Chondrocyte (in vitro differentiated cells): ENCODE data around the gene ASCC1. TPM values are rescaled to one million over a fixed set of nuclear protein-coding genes. Genes with fewer than 3 reads are reported as not detected.
"Not testable (repeated sequence)": the region's sequence is repeated elsewhere in the genome, so short reads cannot be mapped to it uniquely, and the experiment has no call there.

Experiments used
- DNase-seq: peaks from one replicate; pipeline ENCODE4 v3.0.0; 2021; ENCODE audit warnings: mixed read lengths, low spot score
- H3K27ac Mint-ChIP-seq: one replicate; pipeline ENCODE4 v1.8.0; 2021; ENCODE audit warnings: mild to moderate bottlenecking, moderate library complexity, mixed read lengths; ENCODE audit not compliant: unreplicated experiment
- H3K27me3 Mint-ChIP-seq: 2 replicates; pipeline ENCODE4 v1.8.0; 2021; ENCODE audit warnings: low read depth, mixed read lengths
- H3K36me3 Mint-ChIP-seq: 2 replicates; pipeline ENCODE4 v1.8.0; 2021; ENCODE audit warnings: low read depth, mixed read lengths
- H3K4me1 Mint-ChIP-seq: 2 replicates; pipeline ENCODE4 v1.8.0; 2021; ENCODE audit warnings: low read depth, mild to moderate bottlenecking, mixed read lengths
- H3K4me3 Mint-ChIP-seq: one replicate; pipeline ENCODE4 v1.8.0; 2021; ENCODE audit warnings: mild to moderate bottlenecking, moderate library complexity, mixed read lengths; ENCODE audit not compliant: unreplicated experiment
- H3K9me3 Mint-ChIP-seq: 2 replicates; pipeline ENCODE4 v1.8.0; 2021; ENCODE audit warnings: low read depth, mixed read lengths
- total RNA-seq: library from RNA; stranded (reverse); gene quantifications from 3 replicates; pipeline ENCODE4 v1.2.1, GENCODE V29; 2021
- TF ChIP-seq, protein P1 (sequence below): fragments of 200-600 bp; sonication (generic); IDR thresholded peaks from 2 replicates; pipeline ENCODE4 v1.5.0; 2021; ENCODE audit warnings: antibody characterized with exemption, mild to moderate bottlenecking, moderate library complexity

The ASCC1 gene
- total RNA-seq, 1 donor from 2014 or later = 36.8 TPM

DNA sequence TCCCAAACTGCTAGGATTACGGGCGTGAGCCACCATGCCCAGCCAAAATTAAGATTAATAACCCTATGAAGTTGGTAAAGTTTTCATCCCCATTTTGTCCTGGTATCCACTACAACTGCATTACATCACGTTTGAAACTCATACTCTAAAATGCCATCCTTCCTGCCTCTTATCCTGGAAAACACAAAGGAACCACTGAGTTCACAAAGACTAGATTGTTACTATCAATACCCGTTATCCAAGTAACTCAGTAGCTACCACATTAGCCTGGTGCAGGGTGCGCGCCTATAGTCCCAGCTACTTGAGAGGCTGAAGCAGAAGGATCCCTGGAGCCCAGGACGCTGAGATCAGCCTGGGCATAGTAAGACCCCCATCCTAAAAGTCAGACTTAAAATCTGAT, 63.8 kb downstream of the ASCC1 start:
- TF ChIP-seq, protein P1, sequence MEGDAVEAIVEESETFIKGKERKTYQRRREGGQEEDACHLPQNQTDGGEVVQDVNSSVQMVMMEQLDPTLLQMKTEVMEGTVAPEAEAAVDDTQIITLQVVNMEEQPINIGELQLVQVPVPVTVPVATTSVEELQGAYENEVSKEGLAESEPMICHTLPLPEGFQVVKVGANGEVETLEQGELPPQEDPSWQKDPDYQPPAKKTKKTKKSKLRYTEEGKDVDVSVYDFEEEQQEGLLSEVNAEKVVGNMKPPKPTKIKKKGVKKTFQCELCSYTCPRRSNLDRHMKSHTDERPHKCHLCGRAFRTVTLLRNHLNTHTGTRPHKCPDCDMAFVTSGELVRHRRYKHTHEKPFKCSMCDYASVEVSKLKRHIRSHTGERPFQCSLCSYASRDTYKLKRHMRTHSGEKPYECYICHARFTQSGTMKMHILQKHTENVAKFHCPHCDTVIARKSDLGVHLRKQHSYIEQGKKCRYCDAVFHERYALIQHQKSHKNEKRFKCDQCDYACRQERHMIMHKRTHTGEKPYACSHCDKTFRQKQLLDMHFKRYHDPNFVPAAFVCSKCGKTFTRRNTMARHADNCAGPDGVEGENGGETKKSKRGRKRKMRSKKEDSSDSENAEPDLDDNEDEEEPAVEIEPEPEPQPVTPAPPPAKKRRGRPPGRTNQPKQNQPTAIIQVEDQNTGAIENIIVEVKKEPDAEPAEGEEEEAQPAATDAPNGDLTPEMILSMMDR = no peak
- H3K27ac Mint-ChIP-seq = no peak overlapping the region
- no peaks in the 10 kb centered on the region for H3K9me3 Mint-ChIP-seq
- no peak for DNase-seq
- no peaks in the 10 kb centered on the region for H3K36me3 Mint-ChIP-seq
- peaks cover 3% of the 10 kb centered on the region for H3K4me1 Mint-ChIP-seq
- no peaks in the 10 kb centered on the region for H3K27me3 Mint-ChIP-seq
- H3K4me3 Mint-ChIP-seq = no peak overlapping the region

DNA sequence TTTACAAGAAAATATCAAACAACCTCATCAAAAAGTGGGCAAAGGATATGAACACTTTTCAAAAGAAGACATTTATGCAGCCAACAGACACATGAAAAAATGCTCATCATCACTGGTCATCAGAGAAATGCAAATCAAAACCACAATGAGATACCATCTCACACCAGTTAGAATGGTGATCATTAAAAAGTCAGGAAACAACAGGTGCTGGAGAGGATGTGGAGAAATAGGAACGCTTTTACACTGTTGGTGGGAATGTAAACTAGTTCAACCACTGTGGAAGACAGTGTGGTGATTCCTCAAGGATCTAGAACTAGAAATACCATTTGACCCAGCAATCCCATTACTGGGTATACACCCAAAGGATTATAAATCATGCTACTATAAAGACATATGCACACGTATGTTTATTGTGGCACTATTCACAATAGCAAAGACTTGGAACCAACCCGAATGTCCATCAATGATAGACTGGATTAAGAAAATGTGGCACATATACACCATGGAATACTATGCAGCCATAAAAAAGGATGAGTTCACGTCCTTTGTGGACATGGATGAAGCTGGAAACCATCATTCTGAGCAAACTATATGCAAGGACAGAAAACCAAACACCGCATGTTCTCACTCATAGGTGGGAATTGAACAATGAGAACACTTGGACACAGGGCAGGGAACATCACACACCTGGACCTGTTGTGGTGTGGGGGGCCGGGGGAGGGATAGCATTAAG, 65.2 kb downstream of the ASCC1 start:
- not testable (repeated sequence) for H3K27ac Mint-ChIP-seq, H3K9me3 Mint-ChIP-seq, H3K4me1 Mint-ChIP-seq, H3K27me3 Mint-ChIP-seq, H3K4me3 Mint-ChIP-seq, H3K36me3 Mint-ChIP-seq, DNase-seq

DNA sequence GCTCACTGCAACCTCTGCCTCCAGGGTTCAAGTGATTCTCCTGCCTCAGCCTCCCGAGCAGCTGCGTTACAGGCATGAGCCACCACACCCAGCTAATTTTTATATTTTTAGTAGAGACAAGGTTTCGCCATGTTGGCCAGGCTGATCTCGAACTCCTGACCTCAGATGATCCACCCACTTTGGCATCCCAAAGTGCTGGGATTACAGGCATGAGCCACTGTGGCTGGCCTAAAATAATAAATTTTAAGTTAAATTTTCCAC, 68.8 kb downstream of the ASCC1 start:
- H3K27ac Mint-ChIP-seq, H3K4me3 Mint-ChIP-seq, H3K27me3 Mint-ChIP-seq, DNase-seq, H3K4me1 Mint-ChIP-seq, H3K9me3 Mint-ChIP-seq, H3K36me3 Mint-ChIP-seq: not testable (repeated sequence)

DNA sequence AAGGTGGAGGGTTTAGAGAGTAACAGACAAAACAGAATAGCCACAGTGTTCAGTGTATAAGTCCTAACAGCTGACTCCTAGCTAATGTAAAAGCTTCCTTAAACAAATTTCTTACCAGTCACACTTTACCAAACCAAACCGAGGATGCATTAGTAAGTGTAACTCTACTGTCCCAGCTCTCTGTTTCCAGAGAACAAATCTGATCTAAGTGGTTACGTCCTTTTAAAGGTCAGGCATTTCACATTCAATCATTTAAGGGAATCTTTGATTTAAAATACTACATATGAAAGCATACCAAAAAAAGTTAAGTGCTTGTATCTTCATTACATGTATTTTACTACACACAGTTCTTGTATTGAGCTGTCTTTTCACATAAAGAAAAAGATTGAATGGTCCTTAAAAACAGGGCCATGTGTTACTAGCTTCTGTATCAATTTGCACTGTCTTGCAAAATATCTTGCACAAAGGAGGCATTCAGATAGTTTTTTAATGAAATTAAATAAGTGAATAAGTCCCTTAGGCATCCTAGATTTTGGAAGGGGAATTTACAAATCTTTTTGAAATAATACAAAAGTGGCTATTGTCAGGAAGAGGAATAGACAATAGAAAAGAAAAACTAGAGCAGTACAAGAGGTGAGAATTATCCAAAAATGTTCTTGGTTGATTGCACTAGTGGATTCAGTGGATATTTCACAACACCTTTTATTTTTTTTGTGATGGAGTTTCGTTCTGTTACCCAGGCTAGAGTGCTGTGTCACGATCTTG, 69.3 kb downstream of the ASCC1 start:
- H3K36me3 Mint-ChIP-seq = no peaks in the 10 kb centered on the region
- no peaks in the 10 kb centered on the region for H3K27me3 Mint-ChIP-seq
- peaks cover 3% of the 10 kb centered on the region for H3K4me1 Mint-ChIP-seq
- no peak overlapping the region for H3K4me3 Mint-ChIP-seq
- no peaks in the 10 kb centered on the region for H3K9me3 Mint-ChIP-seq
- TF ChIP-seq, protein P1 = no peak
- no peak for DNase-seq
- no peak overlapping the region for H3K27ac Mint-ChIP-seq

DNA sequence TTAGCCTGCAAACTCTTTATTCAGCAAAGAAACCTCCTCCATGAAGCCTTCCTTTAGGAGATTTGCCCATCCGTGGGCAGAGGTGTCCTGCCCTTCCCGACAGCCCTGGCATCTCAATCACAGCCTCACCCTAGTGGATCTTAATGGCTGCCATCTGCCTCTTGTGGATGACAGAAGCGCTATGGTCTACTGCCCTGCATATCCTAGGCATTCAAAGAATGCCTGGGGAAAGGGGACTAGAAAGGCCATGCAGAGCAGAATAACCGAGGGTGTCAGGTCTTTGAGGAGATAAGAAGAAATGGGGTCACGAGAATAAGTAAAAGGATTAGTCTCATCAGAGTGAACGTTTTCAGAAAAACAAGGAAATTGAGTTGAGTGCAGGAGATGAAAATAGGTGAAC, 70.0 kb downstream of the ASCC1 start:
- Mint-ChIP-seq H3K27ac (no peak overlapping the region), H3K27me3 (no peaks in the 10 kb centered on the region), H3K4me3 (no peak overlapping the region), H3K4me1 (peaks cover 3% of the 10 kb centered on the region), H3K36me3 (no peaks in the 10 kb centered on the region), H3K9me3 (no peaks in the 10 kb centered on the region)
- TF ChIP-seq, protein P1 = no peak
- no peak for DNase-seq

DNA sequence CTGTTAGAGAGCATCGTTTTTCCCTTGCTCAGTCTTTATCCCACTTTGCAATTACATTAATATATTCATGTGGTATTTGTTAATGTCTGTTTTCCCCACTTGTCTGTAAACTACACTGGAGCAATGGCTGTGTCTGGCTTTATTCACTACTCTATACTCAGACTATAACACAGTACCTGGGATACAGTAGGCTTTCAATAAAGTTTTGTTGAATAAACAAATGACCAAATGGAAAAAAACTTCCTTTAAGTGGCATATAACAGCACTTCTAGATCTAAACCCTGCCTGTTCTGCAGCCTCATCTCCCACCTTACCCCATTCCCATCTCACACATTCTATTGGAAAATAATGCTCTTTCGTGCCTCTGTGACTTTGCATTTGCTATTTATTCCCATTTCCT, 70.4 kb downstream of the ASCC1 start:
- Mint-ChIP-seq H3K9me3 (no peaks in the 10 kb centered on the region), H3K27me3 (no peaks in the 10 kb centered on the region), H3K4me1 (peaks cover 3% of the 10 kb centered on the region), H3K27ac (no peak overlapping the region), H3K36me3 (no peaks in the 10 kb centered on the region), H3K4me3 (no peak overlapping the region)
- TF ChIP-seq, protein P1 = no peak
- no peak for DNase-seq
